Brain microvascular endothelial cell (primary cell): ENCODE measurements around the gene ADAR.

Experiments
- DNase-seq: peaks from one replicate; pipeline ENCODE4 v3.0.0-alpha.2; 2020
- H3K27ac ChIP-seq: fragments of 250-450 bp; sonication (Bioruptor Pico); 2 replicates; pipeline ENCODE4 v1.5.1; 2020; ENCODE audit warnings: mild to moderate bottlenecking, moderate library complexity
- H3K27me3 ChIP-seq: fragments of 250-450 bp; sonication (Bioruptor Pico); replicated peaks from 2 replicates; pipeline ENCODE4 v1.5.1; 2020; ENCODE audit warnings: mild to moderate bottlenecking
- H3K36me3 ChIP-seq: fragments of 250-450 bp; sonication (Bioruptor Pico); replicated peaks from 2 replicates; pipeline ENCODE4 v1.5.1; 2020; ENCODE audit warnings: mild to moderate bottlenecking
- H3K4me3 ChIP-seq: 2 replicates; pipeline ENCODE4 v1.5.1; 2011; ENCODE audit warnings: low read depth, mild to moderate bottlenecking, control low read depth, low read length, moderate library complexity
- CTCF ChIP-seq: IDR thresholded peaks from 2 replicates; pipeline ENCODE4 v1.5.1; 2011; ENCODE audit warnings: low read depth, mild to moderate bottlenecking, moderate library complexity, low read length, control low read depth, inconsistent platforms; ENCODE audit errors: missing control alignments
- in situ Hi-C: cut with HindIII; loops from 2 replicates; pipeline ENCODE4 v1.10.0; 2017; ENCODE audit warnings: low sequenced_read_pairs, low pct_ligation_motif_present

ADAR gene

GRCh38 chr1:154574716-154575115 is 33.3 kb downstream of the ADAR start:
- Histone ChIP-seq H3K27ac (no peak overlapping the region), H3K36me3 (peaks cover 23% of the 10 kb centered on the region), H3K4me3 (no peak overlapping the region), H3K27me3 (no peaks in the 10 kb centered on the region)
- in situ Hi-C loops = no loop called here
- no peak for TF ChIP-seq CTCF
- no peak for DNase-seq

GRCh38 chr1:154573168-154573510 is 34.8 kb downstream of the ADAR start:
- no peak for DNase-seq
- no peak for TF ChIP-seq CTCF
- Histone ChIP-seq H3K4me3 (no peak overlapping the region), H3K27ac (no peak overlapping the region), H3K27me3 (peaks cover 2% of the 10 kb centered on the region), H3K36me3 (peaks cover 10% of the 10 kb centered on the region)
- in situ Hi-C loops = no loop called here

- TF ChIP-seq CTCF = no peak
- H3K27me3 ChIP-seq = peaks cover 2% of the 10 kb centered on the region
- H3K36me3 ChIP-seq = peaks cover 5% of the 10 kb centered on the region
- no peak for DNase-seq
- H3K27ac ChIP-seq = no peak overlapping the region
- in situ Hi-C loops = no loop called here
- H3K4me3 ChIP-seq = no peak overlapping the region
These were observed 35.4 kb downstream of the ADAR start for GRCh38 chr1:154572468-154573167.

- H3K36me3 ChIP-seq = no peaks in the 10 kb centered on the region
- H3K27me3 ChIP-seq = peaks cover 9% of the 10 kb centered on the region
- no peak overlapping the region for H3K27ac ChIP-seq
- no peak for TF ChIP-seq CTCF
- H3K4me3 ChIP-seq = no peak overlapping the region
- in situ Hi-C loops = no loop called here
- DNase-seq = no peak
These were observed 36.1 kb downstream of the ADAR start for GRCh38 chr1:154571964-154572288.

GRCh38 chr1:154571244-154571963 is 36.6 kb downstream of the ADAR start:
- Histone ChIP-seq H3K27ac (no peak overlapping the region), H3K4me3 (no peak overlapping the region), H3K27me3 (peaks cover 10% of the 10 kb centered on the region), H3K36me3 (no peaks in the 10 kb centered on the region)
- no peak for DNase-seq
- in situ Hi-C loops = no loop called here
- no peak for TF ChIP-seq CTCF

GRCh38 chr1:154568157-154568815 is 39.7 kb downstream of the ADAR start:
- Histone ChIP-seq H3K4me3 (no peak overlapping the region), H3K27me3 (peaks cover 10% of the 10 kb centered on the region), H3K27ac (no peak overlapping the region), H3K36me3 (no peaks in the 10 kb centered on the region)
- no peak for TF ChIP-seq CTCF
- DNase-seq = no peak
- in situ Hi-C loops = no loop called here
